Measurements from ENCODE around the gene MSRB3.

MSRB3 gene

DNA sequence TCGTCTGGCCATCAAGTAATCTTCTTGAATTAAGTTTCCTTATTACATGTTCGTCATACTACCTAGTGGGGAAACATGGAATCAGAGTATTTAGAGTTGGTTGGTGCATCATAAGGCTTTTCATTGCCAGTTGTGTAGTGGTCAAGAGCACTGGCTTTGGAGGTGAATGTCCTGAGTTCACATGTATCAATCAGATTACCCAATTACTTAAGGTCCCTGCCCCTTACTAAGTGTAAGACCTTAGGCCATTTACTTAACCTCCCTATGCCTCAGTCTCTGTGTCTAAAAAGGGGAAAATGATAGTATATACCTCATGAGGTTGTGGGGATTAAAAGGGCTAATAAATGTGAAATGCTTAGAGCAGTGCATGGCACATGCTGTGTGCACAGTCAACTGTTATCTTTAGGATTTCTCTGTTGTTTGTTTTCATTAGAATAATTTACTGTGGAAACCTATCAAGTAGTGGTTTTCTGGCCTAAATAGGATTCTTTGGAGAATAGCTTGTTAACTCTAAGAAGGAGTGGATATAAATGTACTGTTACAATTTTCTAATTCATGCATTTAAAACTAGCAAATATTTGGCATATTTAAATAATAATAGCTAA lies 27.0 kb downstream of the MSRB3 start:
- H3K4me3 ChIP-seq (ENCODE audit: low read depth, low read length) = no peak overlapping the region
- ChIA-PET POLR2A (no interaction called here), CTCF (interaction anchor here (0.6 to 2.0 kb wide), 20 partner anchors 12 to 801 kb away, joined by 3 to 9 read pairs (median 3); no protein-coding TSS in a partner anchor)
- TF ChIP-seq, protein P1, sequence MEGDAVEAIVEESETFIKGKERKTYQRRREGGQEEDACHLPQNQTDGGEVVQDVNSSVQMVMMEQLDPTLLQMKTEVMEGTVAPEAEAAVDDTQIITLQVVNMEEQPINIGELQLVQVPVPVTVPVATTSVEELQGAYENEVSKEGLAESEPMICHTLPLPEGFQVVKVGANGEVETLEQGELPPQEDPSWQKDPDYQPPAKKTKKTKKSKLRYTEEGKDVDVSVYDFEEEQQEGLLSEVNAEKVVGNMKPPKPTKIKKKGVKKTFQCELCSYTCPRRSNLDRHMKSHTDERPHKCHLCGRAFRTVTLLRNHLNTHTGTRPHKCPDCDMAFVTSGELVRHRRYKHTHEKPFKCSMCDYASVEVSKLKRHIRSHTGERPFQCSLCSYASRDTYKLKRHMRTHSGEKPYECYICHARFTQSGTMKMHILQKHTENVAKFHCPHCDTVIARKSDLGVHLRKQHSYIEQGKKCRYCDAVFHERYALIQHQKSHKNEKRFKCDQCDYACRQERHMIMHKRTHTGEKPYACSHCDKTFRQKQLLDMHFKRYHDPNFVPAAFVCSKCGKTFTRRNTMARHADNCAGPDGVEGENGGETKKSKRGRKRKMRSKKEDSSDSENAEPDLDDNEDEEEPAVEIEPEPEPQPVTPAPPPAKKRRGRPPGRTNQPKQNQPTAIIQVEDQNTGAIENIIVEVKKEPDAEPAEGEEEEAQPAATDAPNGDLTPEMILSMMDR (IDR thresholded peaks at IDR 0.05; ENCODE audit: insufficient read depth, low read length, missing control alignments) = no peak
- no peak for DNase-seq (ENCODE audit: low read depth, low spot score)

DNA sequence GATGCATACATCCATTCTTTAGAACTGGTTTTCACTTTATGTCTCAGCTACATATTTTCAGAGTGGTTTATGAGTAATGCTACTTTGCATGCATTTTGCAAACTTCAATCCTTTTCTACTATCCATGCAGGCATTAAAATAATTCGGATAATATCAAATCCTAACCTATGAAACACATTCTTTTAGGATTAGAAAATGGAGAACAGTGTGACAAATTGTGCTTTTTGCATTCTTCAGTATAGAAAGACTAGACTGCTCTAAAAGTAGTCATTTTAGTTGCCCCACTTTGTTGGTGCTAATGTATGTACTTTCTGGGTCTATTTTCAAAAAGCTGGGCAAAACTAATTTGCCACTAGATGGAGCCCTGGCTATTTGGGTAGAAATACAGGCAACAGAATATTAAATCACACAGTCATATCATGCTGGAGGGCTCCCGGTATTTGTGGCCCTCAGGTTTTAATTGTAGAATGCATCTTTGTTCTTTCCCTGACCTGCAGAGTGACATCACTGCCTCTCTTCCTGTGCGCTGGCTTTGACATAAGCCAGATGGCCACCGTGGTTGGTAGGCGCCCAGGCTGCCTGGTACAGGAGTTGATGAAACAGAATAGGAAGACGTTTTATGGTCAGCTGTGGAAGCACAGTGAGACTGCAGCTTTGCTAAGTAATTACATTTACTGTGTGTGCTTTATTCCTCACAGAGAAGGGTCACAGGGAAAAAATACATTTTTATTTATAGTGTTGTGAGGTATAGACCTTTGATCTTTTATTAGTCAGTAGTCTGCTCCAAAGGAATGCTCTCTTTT lies 28.1 kb downstream of the MSRB3 start:
- no peak overlapping the region for H3K4me3 ChIP-seq (ENCODE audit: low read depth, low read length)
- DNase-seq (ENCODE audit: low read depth, low spot score) = no peak
- CTCF ChIA-PET = interaction anchor here (0.6 to 2.0 kb wide), 25 partner anchors 12 to 813 kb away, joined by 3 to 9 read pairs (median 3); no protein-coding TSS in a partner anchor
- POLR2A ChIA-PET = no interaction called here
- TF ChIP-seq, protein P1 (IDR thresholded peaks at IDR 0.05; ENCODE audit: insufficient read depth, low read length, missing control alignments) = peak; percentile 46

DNA sequence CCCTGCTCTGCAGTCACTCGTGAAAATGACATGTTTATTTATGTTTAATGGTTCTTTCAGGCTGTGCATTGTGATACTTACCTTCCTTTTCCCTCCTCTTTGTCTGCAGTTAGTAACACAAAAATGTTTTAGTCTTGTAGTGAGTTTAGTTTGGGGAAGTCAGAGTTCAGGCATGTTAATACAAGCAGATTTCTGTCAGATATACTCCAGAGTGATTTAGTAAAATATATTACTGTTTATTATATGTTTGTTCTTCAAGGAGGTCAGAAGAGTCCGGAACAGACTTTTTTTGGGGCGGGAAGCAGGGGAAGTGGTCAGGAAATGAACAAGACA lies 28.7 kb downstream of the MSRB3 start:
- no peak overlapping the region for H3K4me3 ChIP-seq (ENCODE audit: low read depth, low read length)
- TF ChIP-seq, protein P1 (IDR thresholded peaks at IDR 0.05; ENCODE audit: insufficient read depth, low read length, missing control alignments) = no peak
- ChIA-PET POLR2A (no interaction called here), CTCF (interaction anchor here (0.7 to 1.9 kb wide), 9 partner anchors 16 to 571 kb away, joined by 3 to 8 read pairs (median 3); no protein-coding TSS in a partner anchor)
- no peak for DNase-seq (ENCODE audit: low read depth, low spot score)

DNA sequence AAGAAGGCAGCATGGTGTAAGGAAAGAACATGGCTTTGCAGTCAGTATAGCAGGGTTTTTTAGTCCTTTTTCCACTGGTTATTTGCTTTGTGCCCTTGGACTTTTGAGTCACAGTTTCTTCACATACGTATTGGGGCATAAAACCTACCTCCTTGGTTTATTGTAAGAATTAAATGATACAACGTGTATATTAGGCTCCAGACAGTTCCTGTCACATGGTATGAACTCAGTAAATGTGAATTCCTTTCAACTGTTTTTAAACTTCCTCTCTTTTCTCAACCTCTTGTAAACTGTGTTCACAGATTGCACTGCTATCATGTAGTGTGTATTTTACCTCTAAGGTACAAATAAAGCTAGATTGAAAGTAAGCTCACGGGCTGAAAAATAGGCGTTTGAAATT lies 29.5 kb downstream of the MSRB3 start:
- H3K4me3 ChIP-seq (ENCODE audit: low read depth, low read length) = no peak overlapping the region
- DNase-seq (ENCODE audit: low read depth, low spot score) = no peak
- TF ChIP-seq, protein P1 (IDR thresholded peaks at IDR 0.05; ENCODE audit: insufficient read depth, low read length, missing control alignments) = no peak
- ChIA-PET CTCF (interaction anchor here (1.6 kb wide), 1 partner anchor 162 kb away, joined by 3 read pairs; no protein-coding TSS in a partner anchor), POLR2A (no interaction called here)

DNA sequence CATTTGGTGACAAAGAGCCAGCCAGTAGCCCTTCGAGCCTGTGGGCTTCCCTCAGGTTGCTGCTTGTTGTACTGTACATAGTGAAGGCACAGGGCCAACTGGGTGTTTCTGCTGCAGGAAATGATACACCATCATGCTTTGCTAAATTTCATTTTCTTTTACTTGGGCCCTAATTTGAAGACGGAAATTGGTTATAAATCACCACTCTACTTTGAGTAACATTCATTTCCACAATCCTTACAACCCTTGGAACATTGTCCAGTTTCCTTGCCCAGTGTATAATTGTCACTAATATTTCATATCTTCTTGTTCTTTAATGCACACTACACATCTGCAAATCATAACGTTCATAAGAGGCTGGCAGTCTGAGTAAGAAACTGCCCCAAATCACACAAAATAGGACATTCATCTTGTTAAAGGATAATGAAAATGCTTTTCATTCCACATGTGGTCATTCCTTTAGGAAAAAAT lies 30.2 kb downstream of the MSRB3 start:
- POLR2A ChIA-PET = interaction anchor here (0.6 kb wide), 1 partner anchor 718 kb away, joined by 3 read pairs; no protein-coding TSS in a partner anchor
- TF ChIP-seq, protein P1 (IDR thresholded peaks at IDR 0.05; ENCODE audit: insufficient read depth, low read length, missing control alignments) = no peak
- no peak overlapping the region for H3K4me3 ChIP-seq (ENCODE audit: low read depth, low read length)
- CTCF ChIA-PET = interaction anchor here (0.6 to 2.3 kb wide), 4 partner anchors 8 to 293 kb away, joined by 3 to 10 read pairs (median 4); no protein-coding TSS in a partner anchor
- DNase-seq (ENCODE audit: low read depth, low spot score) = no peak

DNA sequence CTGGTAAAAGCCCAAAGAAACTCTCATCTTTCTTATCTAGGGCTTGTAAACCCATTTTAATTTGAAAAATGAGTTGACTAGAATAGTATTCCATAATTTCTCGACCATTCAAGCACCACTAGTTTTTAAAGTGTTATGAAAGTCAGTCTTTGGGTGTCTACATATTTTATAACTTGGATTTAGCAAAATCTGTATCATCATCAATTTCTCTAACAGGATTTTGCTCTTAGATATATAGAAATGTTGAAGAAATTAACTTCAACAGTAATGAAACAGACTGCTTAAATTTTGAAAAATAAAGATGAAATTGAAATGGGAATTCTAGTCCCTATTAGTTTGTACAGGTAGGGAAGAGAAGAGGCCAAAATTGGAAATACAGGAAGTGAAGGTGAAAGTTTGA lies 32.8 kb downstream of the MSRB3 start:
- H3K4me3 ChIP-seq (ENCODE audit: low read depth, low read length) = no peak overlapping the region
- DNase-seq (ENCODE audit: low read depth, low spot score) = no peak
- POLR2A ChIA-PET = interaction anchor here (0.6 to 0.8 kb wide), 2 partner anchors 18 to 430 kb away, joined by 3 read pairs; no protein-coding TSS in a partner anchor
- TF ChIP-seq, protein P1 (IDR thresholded peaks at IDR 0.05; ENCODE audit: insufficient read depth, low read length, missing control alignments) = no peak
- CTCF ChIA-PET = interaction anchor here (1.1 to 3.5 kb wide), 5 partner anchors 101 to 796 kb away, joined by 3 to 20 read pairs (median 5); no protein-coding TSS in a partner anchor

Measured in AG04449 (cell line).